ENCODE results near the gene ZFP1.

DNA sequence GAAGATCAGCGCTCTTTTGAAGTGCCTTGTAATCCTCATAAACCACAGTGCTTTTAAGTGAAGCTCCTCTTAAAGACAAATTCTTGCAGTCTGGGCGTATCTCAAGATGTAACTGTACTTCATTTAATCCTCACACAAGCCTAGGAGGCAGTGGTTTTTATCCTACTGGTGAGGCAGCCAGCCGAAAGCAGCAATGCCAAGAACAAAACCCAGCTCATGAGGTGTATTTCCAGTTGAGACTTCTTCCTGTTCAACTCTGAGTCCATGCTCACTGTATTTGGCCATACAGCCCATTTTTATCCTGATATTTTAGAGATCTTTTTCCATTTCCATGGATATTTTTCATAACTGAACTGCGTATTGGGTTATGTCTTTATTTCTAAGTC lies 44.9 kb downstream of the ZFP1 start:
- TF ChIP-seq, protein P1, sequence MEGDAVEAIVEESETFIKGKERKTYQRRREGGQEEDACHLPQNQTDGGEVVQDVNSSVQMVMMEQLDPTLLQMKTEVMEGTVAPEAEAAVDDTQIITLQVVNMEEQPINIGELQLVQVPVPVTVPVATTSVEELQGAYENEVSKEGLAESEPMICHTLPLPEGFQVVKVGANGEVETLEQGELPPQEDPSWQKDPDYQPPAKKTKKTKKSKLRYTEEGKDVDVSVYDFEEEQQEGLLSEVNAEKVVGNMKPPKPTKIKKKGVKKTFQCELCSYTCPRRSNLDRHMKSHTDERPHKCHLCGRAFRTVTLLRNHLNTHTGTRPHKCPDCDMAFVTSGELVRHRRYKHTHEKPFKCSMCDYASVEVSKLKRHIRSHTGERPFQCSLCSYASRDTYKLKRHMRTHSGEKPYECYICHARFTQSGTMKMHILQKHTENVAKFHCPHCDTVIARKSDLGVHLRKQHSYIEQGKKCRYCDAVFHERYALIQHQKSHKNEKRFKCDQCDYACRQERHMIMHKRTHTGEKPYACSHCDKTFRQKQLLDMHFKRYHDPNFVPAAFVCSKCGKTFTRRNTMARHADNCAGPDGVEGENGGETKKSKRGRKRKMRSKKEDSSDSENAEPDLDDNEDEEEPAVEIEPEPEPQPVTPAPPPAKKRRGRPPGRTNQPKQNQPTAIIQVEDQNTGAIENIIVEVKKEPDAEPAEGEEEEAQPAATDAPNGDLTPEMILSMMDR (IDR thresholded peaks at IDR 0.05; ENCODE audit: borderline replicate concordance, extremely low read depth, low read length, poor library complexity, severe bottlenecking): no peak
- TF ChIP-seq EZH2 (IDR thresholded peaks at IDR 0.05; ENCODE audit: borderline replicate concordance, low read depth, low read length, severe bottlenecking): no peak
